Measurements from ENCODE around the gene ATXN1. TPM values are rescaled to one million over a fixed set of nuclear protein-coding genes. Genes with fewer than 3 reads are reported as not detected.
A peak's percentile ranks its signal among the peaks of the same experiment; 100 is the strongest.

Gene ATXN1
- total RNA-seq, 1 donor from 2014 or later = 9.1 TPM

GRCh38 chr6:16783509-16783908 lies 22.2 kb upstream of the ATXN1 start:
- DNase-seq (ENCODE audit: low read depth in 2 of 2) = no peak

GRCh38 chr6:16782278-16782677 lies 21.0 kb upstream of the ATXN1 start:
- DNase-seq (ENCODE audit: low read depth in 2 of 2) = no peak

GRCh38 chr6:16781348-16782169 lies 20.3 kb upstream of the ATXN1 start:
- no peak for DNase-seq (ENCODE audit: low read depth in 2 of 2)

DNA sequence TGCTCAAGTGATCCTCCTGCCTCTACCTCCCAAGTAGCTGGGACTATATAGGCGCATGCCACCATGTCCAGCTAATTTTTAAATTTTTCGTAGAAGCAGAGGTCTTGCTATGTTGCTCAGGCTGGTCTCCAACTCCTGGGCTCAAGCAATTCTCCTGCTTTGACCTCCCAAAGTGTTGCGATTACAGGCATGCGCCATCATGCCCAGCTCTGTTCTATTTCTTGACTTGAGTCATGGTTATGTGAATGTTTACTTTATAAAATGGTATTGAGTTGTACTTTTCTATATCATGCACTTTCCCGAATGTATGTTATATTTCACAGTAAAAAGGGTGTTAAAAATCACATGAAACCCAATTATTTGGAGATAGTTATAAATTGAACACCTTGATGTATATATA lies 17.3 kb upstream of the ATXN1 start:
- no peak for DNase-seq (ENCODE audit: low read depth in 2 of 2)

GRCh38 chr6:16777794-16778193 lies 16.5 kb upstream of the ATXN1 start:
- no peak for DNase-seq (ENCODE audit: low read depth in 2 of 2)

DNA sequence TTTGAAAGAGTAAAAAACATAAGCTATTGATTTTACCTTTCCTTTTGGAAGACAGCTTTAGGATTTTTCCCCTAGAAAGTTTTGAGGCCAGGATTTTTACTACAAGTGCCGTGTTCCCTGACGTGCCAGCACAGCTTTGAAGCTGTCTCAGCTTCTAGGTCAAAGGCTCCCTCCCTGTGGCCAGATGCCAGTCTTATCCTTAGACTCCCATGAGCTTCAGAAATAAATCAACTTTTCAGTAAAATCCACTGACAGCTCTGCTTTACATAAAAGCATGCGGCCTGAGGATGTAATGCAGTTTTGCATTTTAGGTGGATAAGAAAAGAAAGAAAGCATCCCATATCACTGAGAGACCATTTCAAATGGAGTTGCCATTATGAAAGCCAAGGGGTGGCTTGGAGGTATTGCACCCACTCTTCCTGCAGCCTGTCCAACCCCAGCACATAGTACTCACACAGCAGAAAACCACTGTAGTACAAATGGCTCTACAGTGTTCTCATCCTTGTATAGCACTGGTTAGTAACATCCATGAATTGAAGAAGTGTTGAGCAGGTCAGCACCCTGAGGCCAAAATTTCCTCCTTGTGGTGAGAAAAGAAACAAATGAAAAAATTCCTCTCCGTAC lies 15.2 kb upstream of the ATXN1 start:
- no peak for DNase-seq (ENCODE audit: low read depth in 2 of 2)

- no peak for DNase-seq (ENCODE audit: low read depth in 2 of 2)
These were observed 13.2 kb upstream of the ATXN1 start for GRCh38 chr6:16774437-16774836.

DNA sequence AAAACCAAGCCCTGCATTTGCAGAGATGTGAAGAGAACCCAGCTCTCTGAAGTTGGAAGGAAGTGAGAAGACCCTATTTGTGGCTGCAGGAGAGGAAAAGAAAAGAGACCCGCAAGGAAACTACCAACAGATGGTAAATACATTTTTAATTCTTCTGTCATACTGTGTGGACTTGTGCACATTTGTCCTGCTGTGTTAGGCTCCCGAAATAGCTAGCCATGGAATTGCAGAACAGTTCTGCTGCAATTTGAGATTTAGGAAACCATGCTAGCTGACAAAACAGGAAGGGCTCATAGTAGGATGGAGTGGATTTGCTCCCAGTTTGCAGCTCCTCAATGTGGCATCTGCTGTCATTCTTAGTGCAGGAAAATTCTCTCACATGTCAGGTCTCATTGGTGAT lies 12.1 kb upstream of the ATXN1 start:
- DNase-seq (ENCODE audit: low read depth in 2 of 2) = no peak

DNA sequence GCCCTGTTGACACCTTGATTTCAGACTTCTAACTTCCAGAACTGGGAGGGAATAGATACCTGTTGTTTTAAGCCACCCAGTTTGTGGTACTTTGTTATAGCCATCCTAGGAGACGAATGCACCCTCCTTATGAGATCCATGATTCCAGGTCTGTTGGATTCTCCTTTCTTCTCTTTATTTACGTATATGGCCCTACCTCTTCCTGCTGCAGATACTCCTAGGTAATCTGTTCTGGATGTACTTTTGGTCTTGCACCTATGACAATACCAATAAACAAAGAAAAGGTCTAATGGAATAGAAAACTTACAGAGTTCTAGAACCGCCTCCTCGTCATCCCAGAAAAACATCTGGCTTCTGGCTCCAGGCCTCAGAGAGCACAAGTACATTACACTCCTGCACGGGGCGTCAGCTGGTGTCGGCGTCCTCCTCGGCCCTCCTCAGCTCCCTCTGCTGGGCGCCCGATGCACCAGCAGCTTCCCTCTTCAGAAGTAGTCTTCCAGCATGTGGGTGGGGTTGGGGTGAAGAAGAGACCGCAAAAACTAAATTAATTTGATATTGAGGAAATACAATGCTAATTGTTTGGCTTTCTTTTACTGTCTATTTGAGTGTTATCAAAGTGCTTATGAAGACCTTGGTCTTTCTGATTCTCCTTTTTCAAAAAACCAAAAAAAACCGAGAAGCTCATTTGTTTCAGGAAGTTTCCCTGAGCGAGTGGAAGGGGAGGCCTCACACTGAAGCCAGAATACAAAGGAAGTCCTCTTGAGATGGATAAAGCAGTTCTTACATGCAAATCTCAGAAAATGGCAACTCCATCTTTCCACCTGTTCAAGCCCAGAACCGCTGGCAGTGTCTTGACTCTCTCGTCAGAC lies 9.7 kb upstream of the ATXN1 start:
- peak in 1 of 2 donors; percentile 79 for DNase-seq (ENCODE audit: low read depth in 2 of 2)

GRCh38 chr6:16769986-16770376 lies 8.7 kb upstream of the ATXN1 start:
- peak in 1 of 2 donors; percentile 51 for DNase-seq (ENCODE audit: low read depth in 2 of 2)

- peak in 1 of 2 donors; percentile 87 for DNase-seq (ENCODE audit: low read depth in 2 of 2)
These were observed 8.1 kb upstream of the ATXN1 start for GRCh38 chr6:16769131-16769985.

DNA sequence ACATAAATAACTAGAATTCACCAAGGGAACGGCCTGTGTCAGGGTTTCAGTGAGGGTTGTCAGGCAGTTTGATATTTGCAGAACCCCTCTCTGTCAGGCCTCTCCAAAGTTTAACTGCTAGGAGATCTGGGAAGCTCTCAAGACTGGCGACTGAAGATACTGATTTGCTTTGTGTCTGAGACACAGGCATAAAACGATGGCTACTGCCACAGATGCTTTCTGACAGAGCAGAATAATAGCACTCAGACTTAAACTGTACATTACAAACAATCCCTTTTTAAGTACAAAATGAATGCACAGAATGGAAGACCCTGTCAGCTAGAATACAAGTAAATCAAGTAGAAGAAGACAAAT lies 7.2 kb upstream of the ATXN1 start:
- no peak for DNase-seq (ENCODE audit: low read depth in 2 of 2)

DNA sequence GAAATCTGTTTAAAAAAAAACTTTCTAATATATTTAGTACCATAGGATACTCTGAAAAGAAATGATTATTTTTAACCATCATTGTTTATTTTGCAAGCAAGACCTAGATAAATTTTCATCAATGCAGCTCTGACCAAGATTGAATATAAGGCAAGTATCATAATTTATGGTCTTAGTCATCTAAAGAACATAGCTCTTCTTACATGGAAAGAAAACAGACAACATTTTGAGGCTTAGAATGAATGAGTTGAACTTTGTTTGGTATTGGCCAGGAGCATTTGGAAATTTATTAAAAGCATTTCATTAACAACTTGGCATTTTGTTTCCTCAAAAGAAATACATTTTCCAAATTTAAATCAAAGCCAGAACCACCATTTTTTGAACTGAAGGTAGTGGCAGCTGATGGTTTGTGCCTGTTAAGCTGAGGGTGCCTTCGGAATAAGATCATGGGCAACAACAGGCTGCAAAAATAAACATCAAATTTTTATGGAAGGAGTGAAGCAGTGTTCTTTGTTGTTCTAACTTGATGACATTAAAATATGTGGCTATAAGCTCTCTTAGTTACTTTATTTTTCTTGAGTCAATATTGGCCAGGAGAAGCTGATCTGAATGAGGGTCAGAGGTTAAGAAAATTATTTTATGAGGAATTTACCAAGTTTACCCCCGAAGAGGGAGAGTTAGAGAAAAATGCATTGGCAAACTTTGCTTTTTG lies 6.7 kb upstream of the ATXN1 start:
- no peak for DNase-seq (ENCODE audit: low read depth in 2 of 2)

- DNase-seq (ENCODE audit: low read depth in 2 of 2) = no peak
These were observed 5.8 kb upstream of the ATXN1 start for GRCh38 chr6:16766836-16767745.

DNA sequence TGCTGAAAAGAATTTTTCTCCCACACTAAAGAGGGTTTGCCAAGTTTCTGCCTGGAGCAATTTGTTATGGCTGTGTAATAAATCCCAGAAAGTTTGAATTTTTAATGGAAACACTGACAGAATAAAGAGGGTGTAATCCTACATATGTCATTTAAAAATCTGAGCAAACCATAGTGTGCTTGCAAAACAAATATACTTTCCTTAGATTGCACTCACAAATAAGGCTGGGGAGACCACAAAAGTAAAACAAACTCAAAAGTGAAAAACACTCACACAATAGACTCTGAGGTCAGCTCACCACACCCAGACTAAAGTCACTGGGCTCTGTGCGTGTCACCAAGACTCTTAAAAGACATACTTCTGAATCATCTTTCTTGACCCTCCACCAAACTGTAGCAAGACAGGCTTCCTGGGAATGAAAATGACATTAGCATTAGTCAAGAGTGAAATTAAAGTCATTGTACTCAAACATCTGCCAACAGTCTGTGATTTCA lies 4.8 kb upstream of the ATXN1 start:
- DNase-seq (ENCODE audit: low read depth in 2 of 2) = peak in 1 of 2 donors; percentile 71

GRCh38 chr6:16765235-16765634 lies 4.0 kb upstream of the ATXN1 start:
- no peak for DNase-seq (ENCODE audit: low read depth in 2 of 2)

DNA sequence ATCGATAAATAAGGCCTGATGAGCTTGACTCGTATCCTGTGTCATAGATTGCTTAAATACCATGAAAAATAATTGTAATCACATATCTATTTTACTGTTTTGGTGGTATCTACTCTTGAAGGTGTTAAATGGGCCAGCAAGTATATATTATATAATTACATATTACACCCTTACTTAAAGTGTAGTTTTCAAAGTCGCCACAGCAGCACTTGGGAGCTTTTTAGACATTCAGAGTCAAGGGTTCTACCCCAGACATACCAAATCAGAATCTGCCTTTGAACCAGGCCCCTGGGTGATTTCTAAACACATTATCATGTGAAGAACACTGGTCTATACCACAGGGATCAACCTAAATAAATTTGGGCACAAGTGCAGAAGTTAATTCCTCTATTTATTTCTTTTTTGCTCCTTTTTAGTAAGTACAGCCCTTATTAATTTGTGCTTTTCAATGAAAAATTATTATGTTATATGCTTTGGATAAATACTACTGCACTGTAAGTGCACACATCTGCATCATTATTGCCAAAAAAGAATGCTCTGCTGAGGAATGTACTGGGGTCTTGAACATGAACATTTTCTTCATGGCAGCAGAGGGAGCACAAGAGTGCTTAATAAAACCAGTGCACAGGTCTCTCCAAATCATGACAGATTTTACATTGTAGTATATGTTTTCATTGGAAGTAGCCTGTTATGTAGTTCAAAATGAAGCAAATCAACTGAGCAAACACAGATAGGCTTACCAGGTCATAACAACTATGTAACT lies 3.1 kb upstream of the ATXN1 start:
- peak in 1 of 2 donors; percentile 69 for DNase-seq (ENCODE audit: low read depth in 2 of 2)

All from dermis microvascular lymphatic vessel endothelial cell (primary cell).